Heart right ventricle (tissue), 16 donors: ENCODE results near the gene POLR1G. TPM values are rescaled to one million over a fixed set of nuclear protein-coding genes. Genes with fewer than 3 reads are reported as not detected.

Source experiments
- ATAC-seq, 8 donors: fragments of 200-7000 bp; cut with Tn5 transposase; one replicate each; pipeline ENCODE4 v1.9.1; 2020; ENCODE audit warnings: mild to moderate bottlenecking in 8 of 8, moderate library complexity in 8 of 8, moderate number of reproducible peaks in 1 of 8
- DNase-seq, 2 donors: peaks; one replicate each; pipeline ENCODE4 v3.0.0-alpha.2; 2020
- H3K27ac ChIP-seq, 10 donors: fragments of 200-600 bp; sonication (generic) in 2 of 10; one replicate each; pipeline versions ENCODE4 v1.5.0 to v1.8.0; 2020 to 2022; ENCODE audit warnings: mild to moderate bottlenecking in 3 of 10
- H3K27me3 ChIP-seq, 7 donors: fragments of 200-600 bp; one replicate each; pipeline ENCODE4 v1.8.0; 2021 to 2022; ENCODE audit warnings: mild to moderate bottlenecking in 2 of 7
- H3K36me3 ChIP-seq, 9 donors: fragments of 200-600 bp; sonication (generic) in 1 of 9; one replicate each; pipeline versions ENCODE4 v1.5.0 to v1.8.0; 2020 to 2022; ENCODE audit warnings: mild to moderate bottlenecking in 2 of 9
- H3K4me1 ChIP-seq, 9 donors: fragments of 200-600 bp; sonication (generic) in 1 of 9; one replicate each; pipeline versions ENCODE4 v1.5.0 to v1.8.0; 2020 to 2022; ENCODE audit warnings: mild to moderate bottlenecking in 4 of 9
- H3K4me3 ChIP-seq, 10 donors: fragments of 200-600 bp; sonication (generic) in 2 of 10; one replicate each; pipeline versions ENCODE4 v1.5.0 to v1.8.0; 2020 to 2022; ENCODE audit warnings: mild to moderate bottlenecking in 7 of 10, moderate library complexity in 2 of 10
- H3K9me3 ChIP-seq, 11 donors: fragments of 200-600 bp in 10 of 11; sonication (generic) in 2 of 11; one replicate each; pipeline versions ENCODE4 v1.5.0 to v1.8.0; 2013 to 2022; ENCODE audit warnings: mild to moderate bottlenecking in 2 of 11, control low read depth in 1 of 11, moderate library complexity in 1 of 11
- CTCF ChIP-seq, 9 donors: fragments of 200-600 bp; sonication (generic) in 2 of 9; IDR thresholded peaks; one replicate each; pipeline versions ENCODE4 v1.5.0 to v1.8.0; 2021 to 2022; ENCODE audit warnings: antibody characterized with exemption in 9 of 9, mild to moderate bottlenecking in 5 of 9, moderate library complexity in 1 of 9
- WGBS, 2 donors: extraction: QIAGEN DNeasy Blood & Tissue Kit; methylation state at CpG; one replicate each; pipeline ENCODE4 v1.1.7; 2013; ENCODE audit warnings: inconsistent platforms in 1 of 2; 5-methylcytosine and 5-hydroxymethylcytosine counted together
- intact Hi-C, 10 donors: fragments of 100-400 bp; cut with DNase I; formaldehyde crosslinking; loops; one replicate each; pipeline versions ENCODE4 v1.11.1 to v1.14.2; 2022
- polyA plus RNA-seq, 2 donors: library from polyadenylated mRNA; stranded (reverse); fragments of 200-250 nt; gene quantifications; one replicate each; pipeline ENCODE4 v1.2.3, GENCODE V29; 2013
- total RNA-seq, 10 donors: library from RNA; stranded (reverse); fragmentation: NEBNext Ultra II Directional in 3 of 10; extraction: Animal tissue kit (Norgen Biotek cat#: 25700) in 3 of 10; gene quantifications; one replicate each; pipeline versions ENCODE4 v1.2.1 to v1.2.4, GENCODE V29; 2021 to 2023
- donor health status: Arrhythmogenic right ventricular cardiomyopathy.
- donor health status: ischemic (EF 13 %, LVEDD 7.1; RV severe dilation, severe dysfunction).
- donor health status: healthy with polysubstance abuse.
- donor health status: DM: no; HTN: yes; CAD: no.
- donor health status: DM: no; HTN: no; CAD: no.
- donor health status: ischemic (EF 25% LVEDD 6.9; RV normal size, moderate dysfunction).
- donor health status: ischemic (EF 25% LVEDD 5.7; RV mildly dilated, moderate dysfunction).
- donor health status: healthy.
- donor health status: DM: yes; HTN: yes; CAD: no.
- donor health status: Ischemic cardiomyopathy.
- donor health status: ischemic (EF 35%, LVEDD 5.7; RV mildly dilated, moderate dysfunction).
- donor health status: nonischemic (EF 11% LVEDD 7.7; RV severe dilation, severe dysfunction).
- donor health status: DM: yes; HTN: yes; CAD: no.
- donor health status: PGD.
- donor health status: ischemic (EF 29% LVEDD 5.4; RV normal size, mild dysfunction).
- donor health status: nonischemic (EF 23%, LVEDD 6.1; RV moderate dilation, normal function).

Gene POLR1G
- total and polyA plus RNA-seq, 12 donors = 4.1 to 9.8 (median 5.6) TPM

DNA sequence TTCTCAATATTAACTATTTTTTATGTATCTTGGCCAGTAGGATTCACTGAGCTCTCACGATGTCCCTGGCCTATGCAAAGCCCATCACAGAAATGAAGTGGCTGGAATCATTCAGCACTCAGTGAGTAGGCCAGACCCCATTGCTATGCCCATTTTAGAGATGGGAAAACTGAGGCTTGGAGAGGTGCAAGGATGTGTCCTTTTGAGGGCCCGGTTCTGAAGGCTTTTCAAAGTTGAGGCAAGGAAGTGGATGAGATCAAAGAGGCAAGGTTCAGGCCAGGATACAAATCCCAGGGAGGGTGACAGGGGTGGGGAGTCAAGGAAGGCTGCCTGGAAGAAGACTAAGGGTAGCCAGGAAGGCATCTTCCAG lies 35.9 kb downstream of the POLR1G start:
- WGBS, 2 donors = 77 to 78% methylated on average over 2 of the region's 2 CpGs
- H3K4me3 ChIP-seq = no peak overlapping the region
- peak overlapping the region in 9 of 10 donors; percentile 76 to 96 (median 89) for H3K27ac ChIP-seq
- no peaks in the 10 kb centered on the region for H3K27me3 ChIP-seq
- no peaks in the 10 kb centered on the region for H3K36me3 ChIP-seq
- TF ChIP-seq CTCF (IDR thresholded peaks at IDR 0.05) = no peak
- DNase-seq = no peak
- intact Hi-C loops = loop anchor here in 2 of 10 donors (2.0 to 10.0 kb wide), 3 partner anchors 26 to 202 kb away; partner anchors contain the start of gene GPR4 (in 1 of the 2)
- H3K9me3 ChIP-seq = no peaks in the 10 kb centered on the region
- peaks cover 0 to 49% (median 33%) of the 10 kb centered on the region in 9 donors for H3K4me1 ChIP-seq
- ATAC-seq = no peak

GRCh38 chr19:45442778-45443461 lies 36.5 kb downstream of the POLR1G start:
- TF ChIP-seq CTCF (IDR thresholded peaks at IDR 0.05) = no peak
- ATAC-seq (peak in 3 of 8 donors; percentile 0 to 4 (median 1)), DNase-seq (peak in 1 of 2 donors; percentile 50)
- Histone ChIP-seq H3K4me3 (peak overlapping the region in 9 of 10 donors; percentile 27 to 58 (median 49)), H3K27ac (peak overlapping the region in 9 of 10 donors; percentile 76 to 96 (median 89)), H3K9me3 (no peaks in the 10 kb centered on the region), H3K4me1 (peaks cover 0 to 49% (median 33%) of the 10 kb centered on the region in 9 donors), H3K36me3 (no peaks in the 10 kb centered on the region), H3K27me3 (no peaks in the 10 kb centered on the region)
- intact Hi-C loops = loop anchor here in 2 of 10 donors (2.0 to 10.0 kb wide), 3 partner anchors 26 to 202 kb away; partner anchors contain the start of gene GPR4 (in 1 of the 2)
- WGBS, 2 donors = 11 to 13% methylated on average over 15 of the region's 15 CpGs

- Histone ChIP-seq H3K4me3 (peak overlapping the region in 9 of 10 donors; percentile 27 to 58 (median 49)), H3K4me1 (peaks cover 0 to 50% (median 33%) of the 10 kb centered on the region in 9 donors), H3K9me3 (no peaks in the 10 kb centered on the region), H3K27ac (peak overlapping the region; percentile 76 to 96 (median 88)), H3K27me3 (no peaks in the 10 kb centered on the region), H3K36me3 (no peaks in the 10 kb centered on the region)
- TF ChIP-seq CTCF (IDR thresholded peaks at IDR 0.05) = no peak
- peak; percentile 82 to 94 (median 88) for ATAC-seq
- 0 to 1% methylated on average over 45 to 49 of the region's 49 CpGs for WGBS, 2 donors
- intact Hi-C loops = loop anchor here in 2 of 10 donors (2.0 to 10.0 kb wide), 3 partner anchors 25 to 201 kb away; partner anchors contain the start of gene GPR4 (in 1 of the 2)
- peak; percentile 97 to 99 for DNase-seq
These were observed 37.2 kb downstream of the POLR1G start for GRCh38 chr19:45443462-45444317.
